ENCODE results near the gene SSB. TPM values are rescaled to one million over a fixed set of nuclear protein-coding genes. Genes with fewer than 3 reads are reported as not detected.
A peak's percentile ranks its signal among the peaks of the same experiment; 100 is the strongest.
"Not testable (repeated sequence)": the region's sequence is repeated elsewhere in the genome, so short reads cannot be mapped to it uniquely, and the experiment has no call there.

SSB gene
- total RNA-seq, 1 donor from 2014 or later, result 123 TPM

- Mint-ChIP-seq H3K4me1 (peaks cover 20% of the 10 kb centered on the region), H3K4me3 (no peak overlapping the region), H3K9me3 (peaks cover 16% of the 10 kb centered on the region), H3K27ac (no peak overlapping the region), H3K36me3 (peaks cover 45% of the 10 kb centered on the region), H3K27me3 (ENCODE audit: low read depth) (no peaks in the 10 kb centered on the region)
- TF ChIP-seq, protein P1, sequence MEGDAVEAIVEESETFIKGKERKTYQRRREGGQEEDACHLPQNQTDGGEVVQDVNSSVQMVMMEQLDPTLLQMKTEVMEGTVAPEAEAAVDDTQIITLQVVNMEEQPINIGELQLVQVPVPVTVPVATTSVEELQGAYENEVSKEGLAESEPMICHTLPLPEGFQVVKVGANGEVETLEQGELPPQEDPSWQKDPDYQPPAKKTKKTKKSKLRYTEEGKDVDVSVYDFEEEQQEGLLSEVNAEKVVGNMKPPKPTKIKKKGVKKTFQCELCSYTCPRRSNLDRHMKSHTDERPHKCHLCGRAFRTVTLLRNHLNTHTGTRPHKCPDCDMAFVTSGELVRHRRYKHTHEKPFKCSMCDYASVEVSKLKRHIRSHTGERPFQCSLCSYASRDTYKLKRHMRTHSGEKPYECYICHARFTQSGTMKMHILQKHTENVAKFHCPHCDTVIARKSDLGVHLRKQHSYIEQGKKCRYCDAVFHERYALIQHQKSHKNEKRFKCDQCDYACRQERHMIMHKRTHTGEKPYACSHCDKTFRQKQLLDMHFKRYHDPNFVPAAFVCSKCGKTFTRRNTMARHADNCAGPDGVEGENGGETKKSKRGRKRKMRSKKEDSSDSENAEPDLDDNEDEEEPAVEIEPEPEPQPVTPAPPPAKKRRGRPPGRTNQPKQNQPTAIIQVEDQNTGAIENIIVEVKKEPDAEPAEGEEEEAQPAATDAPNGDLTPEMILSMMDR (IDR thresholded peaks at IDR 0.05; ENCODE audit: unreplicated experiment), result no peak
- DNase-seq (ENCODE audit: low spot score in 2 of 2, unreplicated experiment in 2 of 2), result no peak
These were observed 19.6 kb downstream of the SSB start for GRCh38 chr2:169818241-169818640.

DNA sequence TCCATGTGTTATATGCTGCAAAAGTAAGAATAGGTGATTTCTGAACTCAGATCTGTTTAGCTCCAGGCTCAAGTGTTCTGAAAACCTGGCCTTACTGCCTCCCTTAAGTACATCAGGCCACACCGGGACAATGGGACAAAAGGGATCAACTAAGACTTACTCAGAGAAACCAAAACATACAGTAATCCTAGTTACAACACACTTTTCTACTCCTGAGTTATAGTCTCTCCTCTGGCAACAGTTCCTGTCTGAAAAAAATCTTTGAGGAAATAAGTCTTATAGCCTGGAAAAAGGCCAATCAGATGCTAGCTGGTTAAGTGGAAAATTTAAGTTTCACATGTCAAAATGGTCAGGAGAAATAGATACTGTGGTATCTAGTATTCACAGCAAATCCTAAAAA, 20.4 kb downstream of the SSB start:
- peaks cover 40% of the 10 kb centered on the region for H3K36me3 Mint-ChIP-seq
- peaks cover 16% of the 10 kb centered on the region for H3K9me3 Mint-ChIP-seq
- H3K4me3 Mint-ChIP-seq, result no peak overlapping the region
- no peak for DNase-seq (ENCODE audit: low spot score in 2 of 2, unreplicated experiment in 2 of 2)
- H3K4me1 Mint-ChIP-seq, result peaks cover 28% of the 10 kb centered on the region
- no peaks in the 10 kb centered on the region for H3K27me3 Mint-ChIP-seq (ENCODE audit: low read depth)
- TF ChIP-seq, protein P1 (IDR thresholded peaks at IDR 0.05; ENCODE audit: unreplicated experiment), result no peak
- H3K27ac Mint-ChIP-seq, result peak overlapping the region; percentile 76

GRCh38 chr2:169820101-169820500, 21.4 kb downstream of the SSB start:
- Mint-ChIP-seq H3K4me1 (peaks cover 30% of the 10 kb centered on the region), H3K9me3 (peaks cover 16% of the 10 kb centered on the region), H3K36me3 (peaks cover 34% of the 10 kb centered on the region)
- DNase-seq (ENCODE audit: low spot score in 2 of 2, unreplicated experiment in 2 of 2); H3K27ac Mint-ChIP-seq; H3K4me3 Mint-ChIP-seq; H3K27me3 Mint-ChIP-seq (ENCODE audit: low read depth): not testable (repeated sequence)

DNA sequence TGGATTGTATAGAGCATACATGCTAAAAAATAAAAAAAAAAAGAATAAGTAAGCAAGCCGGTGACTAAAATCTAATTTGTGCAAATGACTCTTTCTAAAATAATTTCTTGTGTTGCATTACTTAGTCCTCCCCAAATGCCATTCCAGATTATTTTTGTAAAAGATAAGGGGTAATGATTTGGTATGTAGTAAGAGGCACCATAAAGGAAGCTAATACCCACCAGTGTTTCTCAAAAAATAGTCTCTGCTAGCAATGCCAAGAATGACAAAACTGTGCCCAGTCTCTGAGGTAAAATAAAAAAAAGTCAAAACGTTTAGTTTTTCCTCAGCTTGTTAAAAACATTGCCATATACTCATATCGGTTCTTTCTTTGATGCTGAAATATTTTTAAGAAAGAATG, 23.4 kb downstream of the SSB start:
- Mint-ChIP-seq H3K27me3 (ENCODE audit: low read depth) (no peaks in the 10 kb centered on the region), H3K36me3 (peaks cover 18% of the 10 kb centered on the region), H3K4me3 (no peak overlapping the region), H3K27ac (no peak overlapping the region), H3K9me3 (peaks cover 5% of the 10 kb centered on the region), H3K4me1 (peaks cover 30% of the 10 kb centered on the region)
- TF ChIP-seq, protein P1 (IDR thresholded peaks at IDR 0.05; ENCODE audit: unreplicated experiment), result no peak
- DNase-seq (ENCODE audit: low spot score in 2 of 2, unreplicated experiment in 2 of 2), result no peak

DNA sequence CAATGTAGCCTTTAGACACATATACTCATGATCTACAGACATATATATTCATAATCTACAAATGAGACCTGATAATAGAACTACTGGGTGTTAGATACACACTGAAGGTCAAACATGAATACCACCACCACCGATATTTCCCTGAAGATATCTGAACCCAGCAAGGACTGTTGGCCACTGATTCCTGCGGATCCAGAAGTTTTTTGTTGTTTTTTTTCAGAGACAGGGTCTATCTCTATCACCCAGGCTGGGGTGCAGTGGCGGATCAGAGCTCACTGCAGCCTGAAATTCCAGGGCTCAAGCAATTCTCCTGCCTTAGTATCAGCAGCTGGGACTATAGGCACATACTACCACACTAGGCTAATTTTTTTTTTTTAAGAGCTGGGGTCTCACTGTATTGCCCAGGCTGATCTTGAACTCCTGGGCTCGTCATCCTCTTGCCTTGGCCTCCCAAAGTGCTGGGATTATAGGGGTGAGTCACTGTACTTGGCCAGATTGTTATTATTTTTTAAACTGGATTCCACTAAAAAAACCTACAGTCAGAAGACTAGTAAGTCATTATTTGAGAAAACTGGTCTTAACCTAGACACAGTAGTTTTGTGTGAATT, 24.2 kb downstream of the SSB start:
- H3K27ac Mint-ChIP-seq, result peak overlapping the region; percentile 17
- H3K4me3 Mint-ChIP-seq, result peak overlapping the region; percentile 53
- no peaks in the 10 kb centered on the region for H3K9me3 Mint-ChIP-seq
- H3K36me3 Mint-ChIP-seq, result peaks cover 12% of the 10 kb centered on the region
- TF ChIP-seq, protein P1 (IDR thresholded peaks at IDR 0.05; ENCODE audit: unreplicated experiment), result no peak
- no peaks in the 10 kb centered on the region for H3K27me3 Mint-ChIP-seq (ENCODE audit: low read depth)
- DNase-seq (ENCODE audit: low spot score in 2 of 2, unreplicated experiment in 2 of 2), result no peak
- H3K4me1 Mint-ChIP-seq, result peaks cover 30% of the 10 kb centered on the region

DNA sequence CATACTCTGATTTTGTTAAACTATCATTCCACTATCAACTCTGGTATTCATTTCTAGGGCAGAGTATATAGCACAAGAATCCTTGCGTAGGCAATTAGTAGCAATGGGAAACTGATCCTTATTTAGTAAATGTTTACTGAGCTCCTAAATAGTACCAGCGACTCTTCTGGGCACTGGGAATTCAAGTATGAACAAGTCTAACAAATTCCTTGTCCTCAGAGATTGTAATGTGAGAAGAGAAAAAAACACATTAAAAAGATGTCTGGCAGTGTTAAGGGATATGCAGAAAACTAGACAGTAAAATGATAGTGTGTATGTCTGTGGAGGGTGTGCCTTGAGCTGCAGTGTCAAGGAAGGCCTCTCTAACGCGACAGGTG, 25.3 kb downstream of the SSB start:
- Mint-ChIP-seq H3K4me1 (peaks cover 38% of the 10 kb centered on the region), H3K4me3 (peak overlapping the region; percentile 78), H3K27me3 (ENCODE audit: low read depth) (no peaks in the 10 kb centered on the region), H3K36me3 (peaks cover 6% of the 10 kb centered on the region), H3K9me3 (no peaks in the 10 kb centered on the region), H3K27ac (peak overlapping the region; percentile 89)
- no peak for DNase-seq (ENCODE audit: low spot score in 2 of 2, unreplicated experiment in 2 of 2)
- TF ChIP-seq, protein P1 (IDR thresholded peaks at IDR 0.05; ENCODE audit: unreplicated experiment), result no peak
